DND-41 (cell line): ENCODE data around the gene ORM1.

Experiments used
- CTCF ChIP-seq: IDR thresholded peaks from 2 replicates; pipeline ENCODE4 v1.5.1; 2012; ENCODE audit warnings: borderline replicate concordance, low read length, moderate library complexity, mild to moderate bottlenecking; ENCODE audit not compliant: poor library complexity, severe bottlenecking; ENCODE audit errors: extremely low read depth
- EZH2 ChIP-seq: IDR thresholded peaks from 3 replicates; pipeline ENCODE4 v1.6.1; 2012; ENCODE audit warnings: borderline replicate concordance, low read depth, mild to moderate bottlenecking, moderate library complexity, low read length, inconsistent platforms; ENCODE audit not compliant: severe bottlenecking

GRCh38 chr9:114301798-114302565, 20.9 kb upstream of the ORM1 start:
- no peak for TF ChIP-seq CTCF
- TF ChIP-seq EZH2: no peak
